GM13976 (cell line): Measurements from ENCODE around the gene MAOB.

Experiments used
- DNase-seq: peaks from one replicate; pipeline ENCODE4 v3.0.0; 2012; ENCODE audit warnings: low spot score
- in situ Hi-C: fragments of 300-500 bp; cut with MboI; formaldehyde crosslinking; loops from one replicate; pipeline ENCODE4 v1.12.0; 2022; ENCODE audit warnings: low sequenced_read_pairs, mixed read lengths, inconsistent platforms; ENCODE audit not compliant: unreplicated experiment
- TF ChIP-seq, protein P1 (sequence below): IDR thresholded peaks from 2 replicates; pipeline ENCODE4 v1.5.1; 2012; ENCODE audit warnings: borderline replicate concordance, mild to moderate bottlenecking; ENCODE audit not compliant: insufficient read depth; ENCODE audit errors: extremely low read depth, missing control alignments, control extremely low read depth

MAOB gene

DNA sequence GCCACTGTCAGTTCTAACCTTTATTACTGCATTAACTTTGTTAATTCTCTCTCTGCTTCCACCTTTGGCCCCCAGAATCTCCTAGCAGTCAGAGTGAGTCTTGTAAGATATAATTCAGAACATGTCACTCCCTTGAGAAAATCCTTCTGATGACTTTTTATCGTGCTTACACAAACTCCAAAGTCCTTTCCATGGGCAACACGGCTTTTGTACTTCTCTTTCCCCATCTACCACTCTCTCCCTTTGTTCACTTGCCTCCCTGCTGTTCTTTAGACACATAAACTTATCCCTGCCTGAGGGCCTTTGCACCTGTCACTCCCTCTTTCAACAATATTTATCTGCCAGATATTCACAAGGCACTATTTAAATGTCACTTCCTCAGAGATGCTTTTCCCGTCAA lies 64.8 kb downstream of the MAOB start:
- no peak for DNase-seq
- in situ Hi-C loops = no loop called here
- TF ChIP-seq, protein P1, sequence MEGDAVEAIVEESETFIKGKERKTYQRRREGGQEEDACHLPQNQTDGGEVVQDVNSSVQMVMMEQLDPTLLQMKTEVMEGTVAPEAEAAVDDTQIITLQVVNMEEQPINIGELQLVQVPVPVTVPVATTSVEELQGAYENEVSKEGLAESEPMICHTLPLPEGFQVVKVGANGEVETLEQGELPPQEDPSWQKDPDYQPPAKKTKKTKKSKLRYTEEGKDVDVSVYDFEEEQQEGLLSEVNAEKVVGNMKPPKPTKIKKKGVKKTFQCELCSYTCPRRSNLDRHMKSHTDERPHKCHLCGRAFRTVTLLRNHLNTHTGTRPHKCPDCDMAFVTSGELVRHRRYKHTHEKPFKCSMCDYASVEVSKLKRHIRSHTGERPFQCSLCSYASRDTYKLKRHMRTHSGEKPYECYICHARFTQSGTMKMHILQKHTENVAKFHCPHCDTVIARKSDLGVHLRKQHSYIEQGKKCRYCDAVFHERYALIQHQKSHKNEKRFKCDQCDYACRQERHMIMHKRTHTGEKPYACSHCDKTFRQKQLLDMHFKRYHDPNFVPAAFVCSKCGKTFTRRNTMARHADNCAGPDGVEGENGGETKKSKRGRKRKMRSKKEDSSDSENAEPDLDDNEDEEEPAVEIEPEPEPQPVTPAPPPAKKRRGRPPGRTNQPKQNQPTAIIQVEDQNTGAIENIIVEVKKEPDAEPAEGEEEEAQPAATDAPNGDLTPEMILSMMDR = no peak

DNA sequence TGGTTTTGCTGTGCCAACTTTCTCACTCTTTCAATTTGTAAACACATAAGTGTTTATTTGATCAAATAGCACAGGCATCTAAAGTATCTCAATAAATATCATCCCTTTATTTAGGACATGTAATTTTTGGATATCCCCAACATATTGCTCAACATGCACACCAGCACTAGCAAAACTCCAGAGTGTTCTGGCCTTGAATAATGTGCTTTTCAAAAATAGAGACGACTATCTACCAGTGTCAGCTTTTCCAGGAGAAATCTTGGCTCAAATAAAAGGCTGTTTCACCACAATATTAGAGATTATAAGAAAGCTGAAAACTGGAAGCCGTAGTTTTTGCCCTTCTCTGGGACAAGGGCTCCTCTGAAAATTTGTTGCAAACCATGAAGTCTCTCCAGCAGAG lies 67.0 kb downstream of the MAOB start:
- in situ Hi-C loops = no loop called here
- TF ChIP-seq, protein P1 = no peak
- no peak for DNase-seq

- DNase-seq = no peak
- TF ChIP-seq, protein P1 = no peak
- in situ Hi-C loops = no loop called here
Observed at GRCh38 chrX:43813898-43814297, 68.4 kb downstream of the MAOB start.

- in situ Hi-C loops = no loop called here
- TF ChIP-seq, protein P1 = no peak
- no peak for DNase-seq
Observed at GRCh38 chrX:43813319-43813718, 68.9 kb downstream of the MAOB start.

GRCh38 chrX:43809463-43809862 lies 72.8 kb downstream of the MAOB start:
- in situ Hi-C loops = no loop called here
- no peak for DNase-seq

DNA sequence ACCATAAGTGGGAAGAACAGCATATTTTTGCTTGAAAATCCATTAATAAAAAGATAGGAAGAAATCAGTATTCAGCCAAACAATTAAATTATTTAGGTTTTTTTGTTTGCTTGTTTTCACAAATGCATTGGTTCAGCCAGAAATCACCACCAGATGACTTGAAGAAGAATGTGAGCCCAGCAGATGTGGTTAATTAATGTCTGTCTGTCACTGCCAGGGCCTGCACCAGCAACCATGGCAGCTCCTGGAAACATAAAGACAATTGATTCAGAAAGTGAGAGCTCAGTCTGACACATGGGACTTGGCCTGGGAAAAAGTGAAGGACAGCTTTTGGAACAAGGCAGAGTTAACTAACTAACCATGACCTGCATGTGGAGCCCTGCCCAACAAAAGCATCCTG lies 74.0 kb downstream of the MAOB start:
- DNase-seq = no peak
- in situ Hi-C loops = no loop called here
- TF ChIP-seq, protein P1 = no peak

More at GRCh38 chrX:43809463-43809862, 72.8 kb downstream of the MAOB start:
- TF ChIP-seq, protein P1 = no peak

- TF ChIP-seq, protein P1 = no peak
- DNase-seq = no peak
- in situ Hi-C loops = no loop called here
Observed at GRCh38 chrX:43805579-43805978, 76.7 kb downstream of the MAOB start.
